Astrocyte of the cerebellum (primary cell): Measurements from ENCODE around the gene REN.

Experiments
- DNase-seq: peaks from one replicate; pipeline ENCODE4 v3.0.0-alpha.2; 2011; ENCODE audit warnings: low read depth
- H3K4me3 ChIP-seq: 2 replicates; pipeline ENCODE4 v1.5.1; 2011; ENCODE audit warnings: mild to moderate bottlenecking, low read depth, low read length, moderate library complexity
- CTCF ChIP-seq: IDR thresholded peaks from 2 replicates; pipeline ENCODE4 v1.5.1; 2012; ENCODE audit warnings: low read length, low read depth, moderate library complexity, mild to moderate bottlenecking; ENCODE audit errors: missing control alignments
- in situ Hi-C: cut with HindIII; loops from 2 replicates; pipeline ENCODE4 v1.10.0; 2017; ENCODE audit warnings: low sequenced_read_pairs

Gene REN

GRCh38 chr1:204198348-204199340 lies 32.5 kb upstream of the REN start:
- no peak for TF ChIP-seq CTCF
- in situ Hi-C loops: no loop called here
- DNase-seq: no peak
- no peak overlapping the region for H3K4me3 ChIP-seq

- no peak for TF ChIP-seq CTCF
- in situ Hi-C loops: no loop called here
These were observed 30.9 kb upstream of the REN start for GRCh38 chr1:204197068-204197467.

GRCh38 chr1:204196068-204196795 lies 30.1 kb upstream of the REN start, which contains the start of gene KISS1:
Gene KISS1, minus strand, starts transcription at chr1:204196491. Its CDS starts 3,615 bp downstream, at chr1:204192876.
- in situ Hi-C loops: no loop called here
- no peak for DNase-seq
- H3K4me3 ChIP-seq: no peak within 1 kb of the TSS
- no peak for TF ChIP-seq CTCF

More at GRCh38 chr1:204197068-204197467, 30.9 kb upstream of the REN start:
- DNase-seq: no peak
- H3K4me3 ChIP-seq: no peak overlapping the region

GRCh38 chr1:204194771-204195170 lies 28.6 kb upstream of the REN start:
- no peak for TF ChIP-seq CTCF
- no peak overlapping the region for H3K4me3 ChIP-seq
- in situ Hi-C loops: no loop called here
- DNase-seq: no peak

GRCh38 chr1:204194080-204194479 lies 27.9 kb upstream of the REN start:
- TF ChIP-seq CTCF: no peak
- H3K4me3 ChIP-seq: no peak overlapping the region
- in situ Hi-C loops: no loop called here
- no peak for DNase-seq

- DNase-seq: no peak
- H3K4me3 ChIP-seq: no peak overlapping the region
- in situ Hi-C loops: no loop called here
- TF ChIP-seq CTCF: no peak
These were observed 26.6 kb upstream of the REN start for GRCh38 chr1:204192589-204193352.
